ENCODE results near the gene PCDHGC5.

The PCDHGC5 gene

GRCh38 chr5:141493500-141494422 is 4.9 kb downstream of the PCDHGC5 start:
- Histone ChIP-seq H2AFZ (ENCODE audit: low read length) (no peak overlapping the region), H3K27ac (ENCODE audit: low read length) (no peak overlapping the region), H4K20me1 (ENCODE audit: insufficient read depth, low read length) (no peaks in the 10 kb centered on the region), H3K79me2 (ENCODE audit: low read length) (no peaks in the 10 kb centered on the region), H3K36me3 (replicated peaks; ENCODE audit: insufficient read depth, low read length) (no peaks in the 10 kb centered on the region), H3K9ac (ENCODE audit: low read length) (no peak overlapping the region), H3K4me3 (ENCODE audit: low read length) (no peak overlapping the region), H3K4me2 (ENCODE audit: low read depth, low read length) (no peak overlapping the region), H3F3A (ENCODE audit: insufficient read depth, low read length) (no peaks in the 10 kb centered on the region), H3K9me2 (replicated peaks; ENCODE audit: insufficient read depth, low read length) (no peaks in the 10 kb centered on the region), H3K4me1 (ENCODE audit: low read length) (no peaks in the 10 kb centered on the region), H3K9me3 (replicated peaks; ENCODE audit: insufficient read depth, low read length) (no peaks in the 10 kb centered on the region), H3K27me3 (replicated peaks; ENCODE audit: insufficient read depth, low read length) (peaks cover 4% of the 10 kb centered on the region)
- no peak for DNase-seq
- TF ChIP-seq CTCF (IDR thresholded peaks at IDR 0.05; ENCODE audit: low read length) (no peak), EZH2phosphoT487 (IDR thresholded peaks at IDR 0.05; ENCODE audit: low read length) (no peak), EZH2 (optimal IDR thresholded peaks at IDR 0.05; ENCODE audit: low read depth, low read length) (no peak)

- no peak for DNase-seq
- Histone ChIP-seq H3K9me2 (replicated peaks; ENCODE audit: insufficient read depth, low read length) (no peaks in the 10 kb centered on the region), H3F3A (ENCODE audit: insufficient read depth, low read length) (no peaks in the 10 kb centered on the region), H3K4me3 (ENCODE audit: low read length) (no peak overlapping the region), H3K36me3 (replicated peaks; ENCODE audit: insufficient read depth, low read length) (no peaks in the 10 kb centered on the region), H2AFZ (ENCODE audit: low read length) (no peak overlapping the region), H3K9me3 (replicated peaks; ENCODE audit: insufficient read depth, low read length) (no peaks in the 10 kb centered on the region), H3K27ac (ENCODE audit: low read length) (no peak overlapping the region), H3K9ac (ENCODE audit: low read length) (no peak overlapping the region), H3K4me1 (ENCODE audit: low read length) (no peaks in the 10 kb centered on the region), H4K20me1 (ENCODE audit: insufficient read depth, low read length) (no peaks in the 10 kb centered on the region), H3K4me2 (ENCODE audit: low read depth, low read length) (no peak overlapping the region), H3K79me2 (ENCODE audit: low read length) (no peaks in the 10 kb centered on the region), H3K27me3 (replicated peaks; ENCODE audit: insufficient read depth, low read length) (peaks cover 4% of the 10 kb centered on the region)
- TF ChIP-seq EZH2 (optimal IDR thresholded peaks at IDR 0.05; ENCODE audit: low read depth, low read length) (no peak), EZH2phosphoT487 (IDR thresholded peaks at IDR 0.05; ENCODE audit: low read length) (no peak), CTCF (IDR thresholded peaks at IDR 0.05; ENCODE audit: low read length) (no peak)
These were observed 6.0 kb downstream of the PCDHGC5 start for GRCh38 chr5:141494761-141495452.

- Histone ChIP-seq H4K20me1 (ENCODE audit: insufficient read depth, low read length) (no peaks in the 10 kb centered on the region), H3K4me1 (ENCODE audit: low read length) (no peaks in the 10 kb centered on the region), H3K27me3 (replicated peaks; ENCODE audit: insufficient read depth, low read length) (peaks cover 4% of the 10 kb centered on the region), H3K4me3 (ENCODE audit: low read length) (no peak overlapping the region), H3K79me2 (ENCODE audit: low read length) (no peaks in the 10 kb centered on the region), H3K9me3 (replicated peaks; ENCODE audit: insufficient read depth, low read length) (no peaks in the 10 kb centered on the region), H3K27ac (ENCODE audit: low read length) (no peak overlapping the region), H3K4me2 (ENCODE audit: low read depth, low read length) (no peak overlapping the region), H3F3A (ENCODE audit: insufficient read depth, low read length) (no peaks in the 10 kb centered on the region), H2AFZ (ENCODE audit: low read length) (no peak overlapping the region), H3K9ac (ENCODE audit: low read length) (no peak overlapping the region), H3K36me3 (replicated peaks; ENCODE audit: insufficient read depth, low read length) (no peaks in the 10 kb centered on the region), H3K9me2 (replicated peaks; ENCODE audit: insufficient read depth, low read length) (no peaks in the 10 kb centered on the region)
- no peak for DNase-seq
- no peak for TF ChIP-seq EZH2phosphoT487 (IDR thresholded peaks at IDR 0.05; ENCODE audit: low read length)
- no peak for TF ChIP-seq EZH2 (optimal IDR thresholded peaks at IDR 0.05; ENCODE audit: low read depth, low read length)
- no peak for TF ChIP-seq CTCF (IDR thresholded peaks at IDR 0.05; ENCODE audit: low read length)
These were observed 6.6 kb downstream of the PCDHGC5 start for GRCh38 chr5:141495453-141495811.

Measured in MM.1S (cell line).